ENCODE results near the gene SEPSECS.
A peak's percentile ranks its signal among the peaks of the same experiment; 100 is the strongest.

SEPSECS gene

DNA sequence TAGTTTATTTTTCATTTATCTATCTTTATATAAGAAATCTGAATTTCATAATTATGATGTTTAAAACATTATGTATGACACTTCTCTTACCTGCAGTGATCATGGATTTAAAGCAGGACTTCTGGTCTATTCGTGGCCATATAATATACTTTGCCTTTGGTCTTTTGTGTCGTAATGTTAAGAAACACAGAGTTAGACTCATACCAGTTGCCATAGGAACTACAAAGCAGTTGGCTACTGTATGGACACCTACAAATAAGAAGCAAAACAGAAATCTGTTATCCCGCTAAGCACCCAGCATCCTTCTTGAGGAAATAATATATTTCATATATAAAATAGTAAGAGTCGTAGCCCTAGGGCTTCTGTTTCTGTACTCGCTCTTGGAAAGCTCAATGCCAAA is 4.3 kb downstream of the SEPSECS start:
- no peak for DNase-seq (ENCODE audit: low read depth in 2 of 2)

DNA sequence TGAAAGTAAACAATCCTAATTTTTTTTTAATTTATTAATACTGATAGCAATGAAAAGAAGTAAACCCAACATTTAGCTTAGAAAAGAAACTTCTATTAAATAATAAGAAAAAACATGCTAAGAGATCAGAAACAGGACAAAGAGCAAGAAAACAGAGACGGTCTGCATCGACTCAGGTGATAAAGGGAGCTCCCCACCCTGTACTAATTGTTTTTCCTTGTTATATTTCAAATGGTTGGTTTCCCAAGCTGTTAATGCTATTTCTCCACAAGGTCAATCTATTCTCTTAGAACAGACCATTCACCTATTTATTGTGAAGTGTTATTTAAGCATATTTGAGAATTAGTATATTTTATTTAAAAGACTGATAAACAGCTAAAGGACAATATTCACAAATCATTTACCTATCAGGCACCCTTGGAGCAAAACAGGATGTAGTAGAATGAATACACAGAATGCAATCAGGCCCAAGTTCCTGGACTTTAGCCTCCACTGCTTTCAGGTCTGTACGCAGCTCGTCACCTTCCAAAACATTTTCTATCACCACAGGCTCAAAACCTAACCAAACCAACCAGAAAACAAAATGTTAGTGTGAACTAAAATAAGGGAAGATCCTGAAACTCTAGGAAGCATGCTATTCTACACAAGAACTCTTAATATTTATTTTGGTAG is 5.5 kb downstream of the SEPSECS start:
- DNase-seq (ENCODE audit: low read depth in 2 of 2) = no peak

DNA sequence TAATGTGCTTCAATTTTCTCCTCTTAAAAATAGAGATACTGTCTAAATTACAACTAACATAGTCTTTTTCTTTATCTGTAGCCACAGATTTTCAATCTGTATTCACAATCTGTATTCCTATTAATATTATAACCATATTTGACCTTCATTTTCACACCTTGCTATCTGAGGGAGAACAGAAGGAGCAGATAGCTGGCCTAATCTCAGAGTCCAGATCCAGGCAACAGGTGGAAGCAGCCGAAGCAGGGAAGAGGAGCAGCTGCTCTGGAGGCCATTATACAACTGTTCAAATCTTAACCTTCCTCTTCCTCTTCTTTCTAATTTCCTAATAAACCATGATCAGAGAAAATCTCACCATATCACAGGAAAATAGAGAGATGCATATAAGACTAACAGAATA is 14.2 kb downstream of the SEPSECS start:
- no peak for DNase-seq (ENCODE audit: low read depth in 2 of 2)

DNA sequence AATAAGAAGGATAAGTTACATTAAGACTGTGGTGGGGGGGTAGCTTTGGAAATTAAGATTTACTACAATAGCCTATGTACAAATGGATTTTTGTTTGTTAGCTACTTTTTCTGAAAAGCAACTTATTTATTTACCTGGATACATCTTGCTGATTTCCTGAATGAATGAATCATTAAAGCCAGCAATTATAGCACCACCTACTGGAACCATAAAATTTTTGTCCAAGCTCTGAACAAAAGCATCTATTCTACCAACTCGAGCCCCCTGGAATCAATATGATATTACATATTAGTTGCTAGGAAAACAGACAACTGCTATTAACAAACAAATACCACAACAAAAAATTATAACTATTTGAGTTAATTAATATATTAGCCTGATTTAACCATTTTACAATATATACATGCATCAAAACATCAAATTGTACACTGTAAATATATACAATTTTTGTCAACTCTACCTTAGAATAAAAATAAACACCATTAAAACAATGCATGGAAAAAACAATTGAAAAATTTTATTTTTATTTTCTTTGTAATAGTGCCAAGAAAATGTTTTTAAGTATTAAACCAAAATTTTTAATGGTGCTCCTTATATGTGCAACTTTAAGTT is 15.3 kb downstream of the SEPSECS start:
- no peak for DNase-seq (ENCODE audit: low read depth in 2 of 2)

DNA sequence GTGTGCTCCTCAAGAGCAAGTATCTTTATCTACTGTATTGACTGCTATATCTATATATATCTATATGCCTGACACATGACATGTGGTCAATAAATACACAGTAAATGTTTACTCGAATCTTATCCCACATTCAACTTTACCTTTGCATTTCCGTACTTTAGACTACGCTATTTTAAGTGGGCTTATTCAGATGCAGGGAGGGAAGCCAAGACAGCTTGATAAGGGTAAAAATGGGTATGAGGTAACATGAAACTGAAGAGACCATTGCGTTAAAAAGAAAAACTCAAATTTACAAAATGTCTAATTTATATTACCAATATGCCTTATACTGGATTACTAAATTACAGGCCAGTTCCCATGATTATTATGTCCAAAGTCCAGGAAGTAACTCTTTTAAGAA is 17.8 kb downstream of the SEPSECS start:
- no peak for DNase-seq (ENCODE audit: low read depth in 2 of 2)

DNA sequence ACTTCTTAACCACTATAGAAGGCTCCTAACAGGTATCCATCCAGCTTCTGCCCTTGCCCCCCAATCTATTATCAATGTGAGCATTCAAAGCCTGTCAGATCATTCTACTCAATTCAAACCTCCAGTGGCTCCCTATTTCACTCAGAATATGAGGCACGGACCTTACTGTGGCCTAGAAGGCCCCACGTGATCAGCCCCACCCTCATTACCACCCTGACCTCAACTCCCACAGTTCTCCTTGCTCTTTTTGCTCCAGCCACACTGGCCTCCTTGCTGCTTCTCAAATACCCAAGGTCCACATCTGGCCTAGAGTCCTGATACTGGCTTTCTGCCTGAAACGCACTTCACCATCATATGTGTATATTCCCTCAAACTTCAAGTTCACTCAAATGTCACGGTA is 18.7 kb downstream of the SEPSECS start:
- DNase-seq (ENCODE audit: low read depth in 2 of 2) = no peak

DNA sequence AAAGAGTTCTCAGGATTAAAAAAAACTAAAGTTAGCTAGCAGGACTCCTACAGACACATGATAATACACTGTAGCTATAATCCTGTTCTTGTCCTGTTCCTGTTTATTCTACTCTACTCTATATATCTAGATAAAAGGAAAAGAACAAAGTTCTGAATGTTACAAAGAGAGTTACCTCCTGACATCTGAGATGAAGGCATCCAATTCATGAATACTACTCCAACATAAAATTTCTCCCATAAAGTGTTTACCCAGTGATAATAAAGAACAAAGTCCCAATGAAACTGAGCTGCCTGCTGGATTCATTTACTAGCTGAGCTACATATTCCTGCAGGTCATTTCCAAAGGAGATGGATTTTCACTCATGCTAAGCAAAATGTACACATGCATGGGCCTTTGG is 27.1 kb downstream of the SEPSECS start:
- DNase-seq (ENCODE audit: low read depth in 2 of 2) = no peak

DNA sequence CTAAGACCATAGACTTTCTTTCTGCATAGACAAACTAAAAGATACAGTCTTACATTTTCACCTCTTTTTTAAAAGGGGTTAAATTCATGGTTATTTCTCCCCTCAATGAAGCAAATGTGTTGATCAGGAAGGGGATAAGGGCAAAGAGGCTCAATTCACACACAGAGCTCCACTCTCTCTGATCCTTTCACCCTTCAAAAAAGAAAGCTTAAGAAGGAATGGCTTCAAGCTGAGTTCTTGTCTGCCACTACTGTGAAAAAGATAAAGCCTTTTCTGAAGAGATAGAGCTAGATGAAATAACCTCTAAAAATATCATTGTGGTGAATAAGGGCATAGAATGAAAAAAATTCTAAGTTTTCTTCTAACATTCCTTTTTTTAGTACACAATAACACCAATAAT is 28.3 kb downstream of the SEPSECS start:
- no peak for DNase-seq (ENCODE audit: low read depth in 2 of 2)

DNA sequence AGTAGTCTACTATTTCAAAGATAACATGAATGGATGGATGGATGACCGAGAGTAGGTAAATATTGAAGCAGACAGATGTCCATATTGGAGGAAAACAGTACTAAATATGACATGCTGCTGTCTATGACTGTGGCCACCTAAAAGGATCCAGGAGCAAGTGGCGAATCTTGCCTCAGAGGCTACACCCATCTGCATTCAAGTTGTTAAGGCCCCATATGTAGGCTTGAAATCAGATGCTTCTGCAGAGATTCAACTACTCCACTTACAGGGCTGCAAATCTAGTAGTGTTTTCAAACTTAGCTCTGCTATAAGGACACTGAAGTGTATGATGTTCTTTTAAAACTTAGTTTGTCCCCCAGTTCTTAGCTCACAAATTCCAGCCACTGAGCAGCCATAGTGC is 28.9 kb downstream of the SEPSECS start:
- no peak for DNase-seq (ENCODE audit: low read depth in 2 of 2)

DNA sequence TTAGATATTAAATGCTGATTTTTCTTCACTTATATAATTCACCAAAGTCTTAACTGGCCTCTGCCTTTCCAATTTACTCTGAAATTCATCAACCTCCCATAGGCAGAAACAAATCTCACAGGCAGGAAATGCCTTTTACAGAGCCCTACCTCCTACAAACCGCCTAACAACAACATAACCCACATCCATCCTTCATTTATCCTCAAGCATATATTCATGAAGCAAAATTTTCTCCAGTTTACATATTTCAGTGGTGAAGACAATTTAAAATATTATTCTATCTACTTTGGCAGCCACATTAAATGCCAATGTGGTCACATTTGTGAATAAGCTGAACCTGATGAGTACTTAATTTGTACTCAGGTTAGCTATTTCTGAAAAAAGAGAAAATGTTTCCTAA is 30.3 kb downstream of the SEPSECS start:
- DNase-seq (ENCODE audit: low read depth in 2 of 2) = no peak

DNA sequence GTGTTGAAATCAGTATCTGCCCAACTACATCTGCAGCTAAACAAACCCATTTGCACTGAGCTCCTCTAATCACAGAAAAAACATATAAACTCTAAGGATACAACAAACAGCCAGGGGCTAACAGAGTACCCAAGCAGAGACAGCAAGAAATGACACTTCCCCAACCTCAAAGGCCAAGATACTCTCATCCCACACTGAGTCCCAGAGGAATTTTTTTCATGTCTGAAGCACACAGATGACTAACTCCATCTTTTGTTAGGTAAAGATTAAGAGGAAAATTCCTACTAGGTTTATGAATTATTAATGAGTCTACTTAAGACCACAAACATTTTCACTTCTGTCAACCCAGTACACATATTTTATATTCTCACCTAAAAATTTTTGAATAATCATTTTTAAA is 31.6 kb downstream of the SEPSECS start:
- DNase-seq (ENCODE audit: low read depth in 2 of 2) = no peak

DNA sequence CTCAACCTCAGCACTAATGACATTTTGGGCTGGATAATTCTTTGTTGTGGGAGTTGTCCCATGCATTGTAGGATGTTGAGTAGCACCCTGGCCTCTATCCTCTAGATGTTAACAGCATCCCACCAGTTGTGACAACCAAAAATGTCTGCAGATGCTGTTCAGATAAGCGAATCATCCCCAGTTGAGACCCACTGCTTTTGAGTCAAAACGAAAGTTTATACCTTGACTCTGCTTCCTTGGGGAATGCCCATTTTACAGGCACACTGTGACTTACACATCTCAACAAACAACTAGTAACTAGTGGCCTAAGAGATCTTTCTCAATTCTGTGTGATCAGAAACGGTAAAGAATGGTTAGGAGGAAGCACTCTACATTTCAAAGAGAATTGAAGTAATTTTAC is 37.0 kb downstream of the SEPSECS start:
- DNase-seq (ENCODE audit: low read depth in 2 of 2) = no peak

DNA sequence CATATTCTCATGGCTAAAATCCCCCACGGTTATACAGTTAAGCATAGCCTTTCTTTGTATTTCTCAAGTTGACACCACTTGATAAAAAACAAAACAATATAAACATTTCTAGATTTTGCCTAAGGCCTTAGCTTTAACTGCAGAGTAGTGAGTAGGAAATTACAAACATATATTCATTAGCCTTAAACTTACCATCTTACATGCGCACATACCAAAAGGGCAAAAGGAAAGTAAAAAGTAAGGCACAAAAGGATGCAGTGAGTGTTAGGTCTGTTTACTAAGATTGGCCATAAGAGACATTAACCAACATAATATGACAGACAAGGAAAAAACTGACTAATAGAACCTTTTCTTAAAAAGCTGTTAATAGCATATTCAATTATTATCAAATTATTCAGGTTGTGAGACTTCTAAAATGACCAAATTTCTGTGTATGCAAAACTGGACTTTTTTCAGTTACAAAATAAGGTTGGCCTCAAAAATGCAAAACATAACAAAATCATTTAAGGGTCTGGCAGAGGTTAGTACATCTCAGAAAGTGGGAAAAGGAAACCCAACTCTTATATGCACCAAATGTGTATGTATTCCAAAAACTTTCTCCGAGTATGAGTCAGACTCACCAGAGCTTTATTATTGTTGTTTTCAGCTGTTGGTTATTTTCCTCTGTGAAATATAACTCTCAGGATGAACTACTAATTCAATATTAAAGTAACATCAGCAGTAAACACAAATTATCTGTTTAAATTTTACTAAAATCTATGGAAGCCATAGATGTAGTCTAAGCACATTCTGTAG is 39.9 kb downstream of the SEPSECS start:
- no peak for DNase-seq (ENCODE audit: low read depth in 2 of 2)

DNA sequence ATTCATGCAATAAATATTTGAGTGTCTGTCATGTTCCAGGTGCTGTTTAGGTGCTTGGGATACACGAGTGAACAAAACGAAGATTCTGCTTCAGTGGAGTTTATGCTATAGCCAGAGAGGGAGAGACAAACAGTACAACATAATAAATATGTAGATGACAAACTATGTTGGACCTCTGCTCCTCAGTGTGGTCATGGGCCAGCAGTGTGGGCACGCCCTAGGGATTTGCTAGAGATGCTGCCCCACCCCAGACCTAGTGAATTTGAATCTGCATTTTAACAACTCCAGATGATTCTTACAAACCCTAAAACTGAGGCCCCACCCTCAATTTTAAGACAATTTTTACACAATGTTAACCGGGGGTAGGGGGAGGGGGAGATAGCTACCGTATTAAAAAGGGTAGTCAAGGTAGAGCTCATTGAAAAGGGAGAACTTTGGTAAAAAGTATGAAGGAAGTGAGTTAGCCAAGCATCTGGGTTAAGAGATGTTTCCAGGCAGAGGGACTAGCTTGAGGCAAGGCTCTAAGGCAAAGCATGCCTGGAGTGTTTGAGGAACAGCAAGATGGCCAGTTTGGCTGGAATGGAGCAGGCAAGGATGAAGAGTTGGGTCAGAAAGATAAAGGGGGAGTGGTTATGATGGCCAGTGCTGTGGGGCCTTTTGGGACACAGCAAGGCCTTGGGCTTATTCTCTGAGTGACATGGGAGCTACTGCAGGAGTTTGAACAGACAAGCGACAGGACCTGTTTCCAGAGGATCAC is 42.4 kb downstream of the SEPSECS start:
- no peak for DNase-seq (ENCODE audit: low read depth in 2 of 2)

DNA sequence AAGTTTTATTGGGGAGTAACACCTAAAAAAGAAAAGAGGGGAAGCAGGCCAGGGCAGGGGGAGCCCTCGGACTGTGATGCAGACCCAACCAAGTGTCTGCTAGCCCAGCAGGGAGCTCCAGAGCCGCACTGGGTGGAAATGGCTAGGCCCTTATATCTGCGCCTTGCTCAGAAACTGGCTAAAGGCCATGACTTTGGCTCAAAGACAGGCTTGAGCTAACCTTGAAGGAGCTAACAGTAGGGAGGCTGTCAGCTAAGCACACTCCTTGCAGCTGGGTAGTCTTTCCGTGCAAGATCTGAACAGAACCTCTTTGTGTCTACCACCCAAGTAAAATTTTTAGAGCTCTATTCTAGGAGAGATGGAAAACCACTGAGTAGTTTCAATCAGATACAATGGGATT is 43.0 kb downstream of the SEPSECS start:
- DNase-seq (ENCODE audit: low read depth in 2 of 2) = no peak

DNA sequence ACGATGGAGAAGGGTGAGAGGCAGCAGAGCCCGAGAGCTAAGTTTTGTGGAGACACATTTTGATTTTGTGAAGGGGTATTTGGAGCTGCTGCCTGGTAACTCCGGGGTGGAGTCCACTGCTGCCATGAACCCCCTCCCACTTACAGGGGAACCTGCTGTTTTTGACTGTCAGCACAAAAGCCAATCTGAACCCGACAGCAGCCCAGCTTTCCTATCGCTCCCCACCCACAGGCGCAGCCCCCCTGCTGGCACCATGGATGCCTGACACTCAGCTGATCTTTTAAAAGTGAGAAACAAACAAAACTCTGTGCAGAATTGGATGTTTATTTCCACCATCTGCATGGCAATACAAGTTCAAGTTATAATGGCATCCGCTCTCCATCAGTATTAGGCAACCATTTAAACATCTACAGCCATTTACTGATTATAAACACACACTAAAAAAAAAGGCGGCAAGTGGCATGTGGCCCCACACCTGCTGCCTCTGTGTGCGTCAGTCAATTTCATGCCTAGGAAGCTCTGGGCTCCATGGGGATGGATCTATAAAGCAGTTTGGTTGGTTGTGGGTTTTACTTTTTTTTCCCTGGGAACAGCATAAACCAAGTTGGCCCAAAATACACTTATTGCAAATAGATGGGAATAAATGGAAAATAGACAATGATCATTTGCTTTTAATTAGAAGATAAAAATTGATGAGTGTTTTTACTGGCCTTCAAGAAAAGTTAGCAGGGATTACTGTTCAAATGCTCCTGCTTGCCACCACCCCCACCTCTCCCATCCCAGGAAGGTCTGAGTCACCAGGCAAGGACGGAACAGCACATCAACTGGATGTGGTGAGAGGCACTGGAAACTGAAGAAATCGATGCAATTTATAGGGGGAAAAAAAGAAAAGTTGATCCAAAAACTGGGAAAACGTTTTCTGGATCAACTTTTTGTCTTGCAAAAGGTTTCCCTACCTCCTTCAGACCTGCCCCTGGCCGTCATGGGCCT is 46.0 kb downstream of the SEPSECS start:
- DNase-seq (ENCODE audit: low read depth in 2 of 2) = peak; percentile 26 to 31

DNA sequence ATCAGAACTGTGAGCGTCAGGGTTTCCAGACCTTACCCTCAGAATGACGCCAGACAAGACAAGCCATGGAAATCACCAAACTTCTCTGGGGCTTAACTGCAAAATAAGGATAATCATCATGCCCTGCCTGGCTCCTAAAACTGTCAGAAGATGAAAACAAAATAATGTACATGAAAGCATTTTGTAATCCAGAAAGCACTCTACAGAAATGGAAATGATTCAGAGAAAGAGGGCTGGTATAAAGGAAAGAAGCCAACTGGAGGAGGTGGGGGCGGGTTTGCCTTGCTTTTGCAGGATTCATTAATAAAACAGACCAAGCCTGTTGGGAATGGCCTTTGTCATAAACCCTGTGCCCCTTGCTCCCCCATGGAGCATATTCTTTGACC is 47.3 kb downstream of the SEPSECS start:
- no peak for DNase-seq (ENCODE audit: low read depth in 2 of 2)

DNA sequence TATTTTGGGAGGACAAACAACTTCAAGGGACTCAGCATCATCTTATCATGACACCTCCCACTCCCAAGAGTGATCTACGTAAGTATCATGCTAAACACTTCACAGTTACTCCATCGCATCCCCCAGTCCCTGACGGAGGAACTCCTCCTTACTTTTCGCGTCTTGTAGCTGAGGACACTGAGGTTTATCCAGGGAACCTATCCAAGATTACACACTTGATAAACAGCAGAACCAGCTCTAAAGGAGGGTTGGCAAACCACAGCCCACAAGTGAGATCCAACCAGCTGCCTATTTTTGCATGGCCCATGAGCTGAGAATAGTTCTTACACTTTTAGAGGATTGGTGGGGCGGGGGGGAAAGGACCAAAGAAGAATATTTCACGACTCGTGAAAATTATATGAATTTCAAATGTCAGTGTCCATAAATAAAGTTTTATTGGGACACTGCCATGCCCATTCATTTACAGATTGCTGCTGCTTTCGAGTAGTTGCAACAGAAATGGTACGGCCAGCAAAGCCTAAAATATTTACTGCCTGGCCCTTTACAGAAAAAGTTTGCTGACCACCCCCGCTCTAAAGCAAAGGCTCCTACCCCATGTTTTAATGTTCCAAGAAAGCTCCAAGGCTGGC is 47.8 kb downstream of the SEPSECS start:
- no peak for DNase-seq (ENCODE audit: low read depth in 2 of 2)

DNA sequence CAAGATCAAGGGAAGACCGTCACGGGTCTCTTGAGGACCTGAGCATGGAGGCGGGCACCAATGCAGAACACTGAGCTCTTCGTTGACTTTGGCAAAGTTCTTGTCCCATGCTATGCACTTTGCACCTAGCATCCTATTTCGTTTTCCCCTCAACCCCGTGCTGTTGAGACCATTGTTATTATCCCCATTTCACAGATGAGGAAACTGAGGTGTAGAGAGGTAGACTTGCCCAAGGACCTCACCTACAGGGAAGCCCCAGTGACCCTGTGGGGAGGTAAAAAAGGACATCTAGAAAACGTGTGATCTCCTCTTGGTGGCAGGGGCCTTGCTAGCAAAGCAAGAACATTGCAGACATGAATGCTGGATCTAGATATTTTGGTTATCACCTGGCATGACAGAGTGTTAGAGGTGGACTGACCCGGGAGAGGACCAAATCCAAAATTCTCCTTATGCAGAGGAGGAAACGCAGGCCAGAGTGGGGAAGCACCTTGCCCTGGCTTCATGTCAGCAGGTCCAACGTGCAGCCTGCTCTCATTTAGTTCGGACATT is 48.5 kb downstream of the SEPSECS start:
- no peak for DNase-seq (ENCODE audit: low read depth in 2 of 2)

DNA sequence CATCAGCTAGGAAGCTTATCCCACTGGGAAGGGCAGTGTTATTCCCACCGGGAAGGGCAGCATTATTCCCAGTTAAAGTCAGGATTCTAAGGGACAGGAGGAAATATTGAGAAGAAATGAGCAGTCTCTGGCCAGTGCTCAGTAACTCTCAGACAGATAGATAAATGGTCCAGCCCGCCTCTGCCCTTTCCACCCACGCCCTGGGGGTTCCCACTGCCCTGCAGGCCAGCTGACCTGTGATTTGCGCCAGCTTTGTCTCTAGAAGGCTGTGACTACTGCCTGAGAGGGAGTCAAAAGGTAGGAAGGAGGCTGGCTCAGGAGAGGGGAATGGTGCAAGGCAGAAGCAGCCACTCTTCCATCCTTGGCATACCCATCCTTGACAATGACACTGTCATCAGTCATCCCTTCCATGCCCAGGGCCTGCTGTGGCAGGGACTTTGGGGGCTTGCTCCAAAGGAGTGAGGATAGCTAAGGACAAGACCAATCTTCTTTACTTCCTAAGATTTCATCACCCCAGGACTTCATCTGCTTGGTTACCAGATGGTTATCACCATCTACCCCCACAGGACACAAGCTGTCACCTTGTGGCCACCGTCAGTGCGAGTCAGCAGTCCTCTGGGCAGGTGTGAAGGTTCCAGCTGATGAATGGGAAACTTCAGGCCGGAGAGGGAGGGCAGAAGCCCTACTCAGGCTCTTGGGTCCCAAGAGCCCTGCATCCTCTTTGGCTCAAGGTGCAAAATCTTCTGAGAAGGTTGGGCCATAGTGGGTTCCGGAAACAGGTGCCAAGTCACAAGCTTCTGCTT is 49.5 kb downstream of the SEPSECS start:
- DNase-seq (ENCODE audit: low read depth in 2 of 2) = no peak

Data from fibroblast of skin of left biceps (primary cell).